ENCODE measurements around the gene MICAL3.

GRCh38 chr22:17914474-17914873 lies 109.9 kb downstream of the MICAL3 start:
- TF ChIP-seq, protein P1, sequence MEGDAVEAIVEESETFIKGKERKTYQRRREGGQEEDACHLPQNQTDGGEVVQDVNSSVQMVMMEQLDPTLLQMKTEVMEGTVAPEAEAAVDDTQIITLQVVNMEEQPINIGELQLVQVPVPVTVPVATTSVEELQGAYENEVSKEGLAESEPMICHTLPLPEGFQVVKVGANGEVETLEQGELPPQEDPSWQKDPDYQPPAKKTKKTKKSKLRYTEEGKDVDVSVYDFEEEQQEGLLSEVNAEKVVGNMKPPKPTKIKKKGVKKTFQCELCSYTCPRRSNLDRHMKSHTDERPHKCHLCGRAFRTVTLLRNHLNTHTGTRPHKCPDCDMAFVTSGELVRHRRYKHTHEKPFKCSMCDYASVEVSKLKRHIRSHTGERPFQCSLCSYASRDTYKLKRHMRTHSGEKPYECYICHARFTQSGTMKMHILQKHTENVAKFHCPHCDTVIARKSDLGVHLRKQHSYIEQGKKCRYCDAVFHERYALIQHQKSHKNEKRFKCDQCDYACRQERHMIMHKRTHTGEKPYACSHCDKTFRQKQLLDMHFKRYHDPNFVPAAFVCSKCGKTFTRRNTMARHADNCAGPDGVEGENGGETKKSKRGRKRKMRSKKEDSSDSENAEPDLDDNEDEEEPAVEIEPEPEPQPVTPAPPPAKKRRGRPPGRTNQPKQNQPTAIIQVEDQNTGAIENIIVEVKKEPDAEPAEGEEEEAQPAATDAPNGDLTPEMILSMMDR (IDR thresholded peaks at IDR 0.05; ENCODE audit: low read length) = no peak
- TF ChIP-seq EZH2 (optimal IDR thresholded peaks at IDR 0.05; ENCODE audit: low read depth, low read length) (no peak), EZH2phosphoT487 (IDR thresholded peaks at IDR 0.05; ENCODE audit: low read length) (no peak)

Data from MM.1S (cell line).